ENCODE data around the gene IGF1R.

Gene IGF1R

DNA sequence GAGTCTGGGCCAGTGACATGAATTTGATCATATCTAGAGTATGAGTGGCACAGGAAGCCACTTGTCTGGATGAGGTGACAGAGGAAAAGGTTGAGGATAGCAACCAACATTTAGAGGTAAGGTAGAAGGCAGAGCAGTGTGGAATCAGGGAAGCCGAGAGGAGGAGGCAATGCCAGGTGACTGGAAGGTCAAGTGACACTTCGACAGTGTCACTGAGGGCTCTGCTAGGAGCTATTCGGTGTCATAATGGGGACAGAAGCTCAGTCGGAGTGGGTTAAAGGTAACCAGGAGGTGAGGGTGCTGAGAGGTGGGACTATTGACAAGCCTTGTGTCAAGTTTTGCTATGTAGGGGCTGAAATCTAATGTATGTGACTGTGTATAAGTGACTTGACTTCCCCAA, 56.7 kb downstream of the IGF1R start:
- DNase-seq (ENCODE audit: low spot score): no peak

DNA sequence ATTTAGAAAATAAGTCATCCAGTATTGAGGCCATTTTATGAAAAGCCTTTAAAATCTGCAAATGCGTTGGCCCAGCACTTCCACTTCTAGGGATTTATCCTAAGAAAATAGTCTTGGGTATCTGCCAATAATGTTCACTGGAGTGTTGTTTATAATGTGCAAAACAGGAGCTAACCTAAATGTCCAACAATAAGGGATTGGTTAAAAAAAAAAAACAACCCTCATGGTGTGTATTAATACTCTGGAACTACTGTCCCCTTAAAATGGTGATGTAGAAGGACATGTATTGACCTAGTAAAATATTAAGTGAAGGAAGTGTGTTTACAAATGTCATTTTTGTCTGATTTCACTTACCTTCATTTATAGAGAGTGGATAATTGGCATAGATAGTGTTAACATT, 58.0 kb downstream of the IGF1R start:
- DNase-seq (ENCODE audit: low spot score): no peak

DNA sequence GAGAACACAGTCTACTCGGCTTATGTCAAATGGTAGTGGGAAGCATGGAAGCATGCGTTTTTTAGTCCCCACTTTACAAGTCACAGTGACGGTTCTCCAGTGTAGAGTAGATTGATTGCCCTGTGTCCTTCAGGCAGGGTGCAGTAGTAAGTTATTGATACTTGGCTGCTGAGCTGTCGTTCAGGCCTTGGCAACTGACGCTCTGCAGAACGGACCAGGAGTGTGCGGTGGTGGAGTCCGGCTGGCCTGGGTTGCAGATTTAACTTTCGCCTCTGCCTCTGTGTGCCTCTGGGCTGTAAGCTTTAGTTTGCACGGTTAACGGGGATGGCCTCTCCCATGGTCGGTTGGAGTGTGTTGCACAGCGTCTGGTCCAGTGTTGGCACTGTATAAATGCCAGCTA, 58.6 kb downstream of the IGF1R start:
- DNase-seq (ENCODE audit: low spot score): no peak

DNA sequence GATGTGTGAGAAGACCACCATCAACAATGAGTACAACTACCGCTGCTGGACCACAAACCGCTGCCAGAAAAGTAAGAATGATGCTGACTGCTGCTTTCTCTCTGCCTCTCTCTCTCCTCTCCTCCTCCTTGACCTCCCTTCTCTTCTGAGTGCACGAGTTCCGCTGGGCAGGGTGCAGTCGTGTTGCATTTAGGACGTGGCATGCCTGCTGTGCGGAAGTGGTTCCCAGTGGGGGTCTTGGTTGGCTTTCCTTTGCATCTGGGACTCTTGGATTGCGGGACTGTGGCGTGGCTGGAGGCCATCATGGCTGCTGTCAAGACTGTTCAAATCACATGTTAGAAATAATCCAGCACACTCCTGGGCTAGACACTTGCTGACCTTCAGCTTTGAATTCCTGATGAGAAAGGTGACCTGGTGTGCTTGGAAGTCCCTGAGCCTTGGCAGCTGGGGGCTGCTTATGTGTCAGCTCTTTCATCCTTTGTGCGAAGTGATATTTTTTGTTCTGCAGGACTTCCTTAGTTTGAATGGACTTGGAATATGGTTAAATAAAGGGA, 59.8 kb downstream of the IGF1R start:
- no peak for DNase-seq (ENCODE audit: low spot score)

DNA sequence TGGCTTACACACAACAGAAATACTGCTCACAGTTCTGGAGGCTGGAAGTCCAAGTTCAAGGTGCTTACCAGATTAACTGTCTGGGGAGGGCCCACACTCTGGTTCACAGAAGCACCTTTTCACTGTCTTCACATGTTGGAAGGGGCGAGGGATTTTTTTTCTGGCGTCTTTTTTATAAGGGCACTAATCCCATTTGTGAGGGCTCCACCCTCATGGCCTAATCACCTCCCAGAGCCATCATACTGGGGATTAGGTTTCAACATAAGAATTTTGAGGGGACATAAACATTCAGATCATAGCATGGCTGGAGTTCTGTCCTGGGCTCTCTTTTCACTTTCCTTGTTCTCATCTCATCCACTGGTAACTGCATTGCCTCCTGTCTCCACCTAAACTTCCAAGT, 63.5 kb downstream of the IGF1R start:
- no peak for DNase-seq (ENCODE audit: low spot score)

DNA sequence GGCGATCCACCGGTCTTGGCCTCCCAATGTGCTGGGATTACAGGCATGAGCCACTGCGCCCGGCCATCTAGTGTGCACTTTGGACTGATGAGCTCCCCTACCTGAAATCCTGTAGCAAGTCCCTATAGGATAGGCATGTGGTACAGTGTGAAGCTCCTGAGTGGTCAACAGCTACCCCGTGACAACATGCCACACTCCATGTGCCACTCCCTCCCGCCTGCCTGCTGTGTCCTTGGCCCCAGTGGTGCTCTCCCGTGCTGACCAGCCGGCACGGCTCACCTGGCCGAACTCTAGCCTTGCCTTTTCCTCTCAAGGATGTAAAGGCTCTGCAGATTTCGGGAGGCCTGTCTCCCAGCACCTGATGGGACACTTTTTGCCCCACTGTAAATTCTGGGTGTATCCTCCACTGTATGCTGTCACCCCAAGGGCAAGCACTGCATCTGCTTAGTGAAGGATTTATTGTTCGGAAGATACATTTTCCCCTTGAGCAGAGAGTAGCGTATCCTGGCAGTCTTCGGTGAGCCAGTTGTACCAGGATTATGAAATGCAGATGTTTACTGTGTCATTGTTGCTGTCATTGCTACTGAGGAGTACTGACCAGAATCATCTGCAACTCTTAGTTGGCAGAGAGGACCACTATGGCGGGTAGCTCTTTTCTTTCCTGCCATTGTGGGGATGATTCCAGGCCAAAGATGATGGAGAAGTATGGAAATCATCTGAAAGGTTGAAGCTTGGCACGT, 64.7 kb downstream of the IGF1R start:
- DNase-seq (ENCODE audit: low spot score): no peak

DNA sequence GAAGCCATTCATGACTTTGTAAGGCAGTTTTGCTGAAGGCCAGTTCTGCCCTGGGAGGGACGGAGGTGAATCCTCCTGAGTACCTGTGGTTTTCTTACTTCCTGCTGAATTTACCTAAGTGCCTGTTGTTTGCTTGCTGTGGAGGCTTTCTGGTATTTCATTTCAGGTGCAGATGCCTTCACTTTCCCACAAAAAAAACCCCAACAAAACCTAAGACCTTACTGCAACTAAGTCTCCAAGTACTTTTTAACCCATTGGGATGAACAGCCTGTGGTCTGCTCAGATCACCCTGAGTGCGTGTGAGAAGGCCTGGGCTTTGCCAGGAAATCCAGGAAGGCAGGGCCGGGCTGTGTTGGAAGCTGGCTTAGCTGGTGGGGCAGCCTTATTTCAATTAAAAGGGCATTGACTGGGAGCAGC, 65.3 kb downstream of the IGF1R start:
- no peak for DNase-seq (ENCODE audit: low spot score)

DNA sequence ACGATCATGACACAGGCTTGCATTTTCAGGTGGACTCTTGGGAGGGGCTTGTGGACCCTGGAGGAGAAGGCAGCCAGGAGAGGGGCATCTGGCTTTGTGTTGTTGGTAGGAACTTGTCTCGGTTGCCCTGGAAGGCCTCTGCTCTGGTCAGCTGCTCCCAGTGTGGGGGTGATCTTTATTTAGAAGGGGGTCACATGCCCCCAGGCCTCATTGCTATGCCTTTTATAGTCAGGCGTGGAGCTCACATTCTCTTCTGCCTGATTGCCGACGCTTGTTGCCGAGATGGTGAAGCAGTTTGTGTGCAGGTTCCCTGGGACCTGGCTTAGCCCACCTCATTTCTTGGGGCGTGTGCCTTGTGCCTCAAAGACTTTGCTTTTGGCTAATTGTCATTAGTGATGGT, 66.6 kb downstream of the IGF1R start:
- DNase-seq (ENCODE audit: low spot score): no peak

DNA sequence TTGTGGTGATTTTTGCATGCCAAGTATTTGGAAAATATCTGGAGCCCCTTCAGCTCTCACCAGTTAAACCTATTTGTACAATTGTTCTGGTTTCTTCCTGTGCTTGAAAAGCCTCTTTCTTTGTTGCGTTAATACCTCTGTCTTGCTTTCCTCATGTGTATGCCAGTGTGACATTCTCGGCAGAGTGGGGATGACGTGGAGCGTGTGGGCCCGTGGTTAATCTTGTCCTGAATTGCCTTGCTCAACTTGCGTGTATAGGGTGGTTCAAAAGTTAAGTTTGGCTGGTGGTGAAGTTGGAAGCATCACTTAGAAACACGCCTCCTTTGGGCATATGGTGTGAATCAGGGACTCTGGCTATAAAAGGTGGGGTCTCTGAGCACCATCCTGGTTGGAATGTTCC, 67.1 kb downstream of the IGF1R start:
- DNase-seq (ENCODE audit: low spot score): no peak

DNA sequence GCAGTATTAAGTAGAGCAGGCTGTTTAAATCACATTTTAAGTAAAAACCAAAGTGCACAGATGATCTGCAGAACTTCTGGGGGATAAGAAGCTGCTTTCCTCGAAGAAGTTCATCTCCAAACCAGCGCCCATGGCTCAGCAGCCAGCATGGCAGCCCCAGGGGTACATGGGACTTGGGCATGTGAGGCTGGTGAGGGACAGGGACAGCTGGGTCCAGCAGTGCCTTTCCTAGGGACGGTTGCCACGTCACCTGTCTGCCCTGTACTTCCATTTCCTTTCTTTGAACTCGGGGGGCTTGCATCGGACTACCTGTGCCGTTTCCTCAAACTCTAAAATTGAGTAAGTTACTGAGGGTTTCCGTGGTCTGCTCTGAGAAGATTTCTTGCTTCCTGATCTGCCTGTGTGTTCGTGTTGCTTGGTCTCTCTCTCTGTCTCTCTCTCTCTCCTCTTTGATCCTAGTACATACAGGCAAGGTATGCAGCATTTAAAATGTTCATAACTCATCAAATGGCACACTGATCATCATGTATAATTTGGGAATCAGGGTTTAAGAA, 67.6 kb downstream of the IGF1R start:
- no peak for DNase-seq (ENCODE audit: low spot score)

DNA sequence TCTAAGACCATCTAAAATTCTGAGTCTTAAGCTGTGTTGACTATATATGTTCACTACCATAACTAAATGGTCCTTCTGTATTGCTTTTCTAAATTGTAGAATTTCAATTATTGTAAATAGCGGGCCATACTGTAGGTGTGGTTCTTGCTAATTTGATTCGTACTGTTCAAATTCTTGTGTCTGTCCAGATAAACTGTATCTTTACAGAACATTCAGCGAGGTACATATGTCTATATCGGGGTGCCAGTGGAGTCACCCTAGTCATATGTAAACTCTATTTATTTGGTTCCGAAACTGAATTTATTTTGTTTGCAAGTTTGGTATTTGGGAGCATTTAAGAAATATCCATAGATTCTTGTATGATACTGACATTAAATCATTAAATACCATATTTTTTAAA, 69.0 kb downstream of the IGF1R start:
- DNase-seq (ENCODE audit: low spot score): no peak

DNA sequence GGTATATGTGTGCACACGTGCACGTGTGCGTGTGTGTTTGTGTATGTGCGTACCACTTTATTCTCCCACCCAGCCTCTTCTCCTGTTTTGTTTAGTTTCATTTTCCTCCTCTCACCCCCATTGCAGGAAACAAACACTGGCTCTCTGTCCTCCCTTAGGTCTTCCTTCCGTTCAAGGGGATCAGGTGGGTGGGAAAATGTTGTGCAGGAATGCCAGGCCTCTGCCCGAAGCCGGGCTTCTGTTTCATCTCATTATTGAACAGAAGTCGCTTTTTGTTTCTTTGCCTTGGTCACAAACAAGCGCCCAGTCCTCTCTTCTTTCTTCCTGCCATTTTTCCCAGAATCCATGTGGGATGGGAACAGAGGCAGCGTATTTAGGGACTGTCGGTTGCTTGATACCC, 69.6 kb downstream of the IGF1R start:
- DNase-seq (ENCODE audit: low spot score): no peak

DNA sequence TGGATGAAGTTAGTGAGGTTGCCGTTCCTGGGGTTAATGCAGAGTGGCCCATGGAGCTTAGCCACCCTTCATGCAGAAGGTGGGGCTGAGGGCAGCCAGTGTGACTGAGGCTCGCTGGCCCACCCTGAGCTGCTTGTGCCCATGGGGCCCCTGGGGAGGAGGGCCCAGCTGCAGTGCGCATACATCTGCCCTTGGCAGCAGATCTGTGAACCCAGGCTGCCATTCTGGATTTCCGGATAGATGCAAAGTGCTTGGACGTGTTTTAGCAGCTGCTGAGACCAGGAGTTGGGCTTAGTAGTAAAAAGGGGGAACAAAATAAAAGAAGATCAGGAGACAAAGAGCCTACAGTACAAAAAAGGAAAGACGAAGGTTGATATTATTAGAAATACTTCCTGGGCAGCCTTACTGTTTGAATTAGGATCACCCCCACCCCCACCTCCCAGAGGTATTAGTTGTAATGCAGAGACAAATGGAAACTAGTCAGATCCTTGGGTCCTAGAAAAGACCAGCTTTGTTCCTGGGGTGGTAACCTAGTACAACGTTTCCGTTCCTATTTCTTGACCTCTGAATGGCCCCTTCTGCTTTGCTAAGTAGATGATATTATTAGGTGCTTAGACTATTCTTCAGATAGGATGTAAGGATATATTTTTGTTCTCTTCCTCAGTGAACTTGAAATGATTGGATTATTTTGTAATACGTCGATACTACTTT, 70.2 kb downstream of the IGF1R start:
- DNase-seq (ENCODE audit: low spot score): no peak

DNA sequence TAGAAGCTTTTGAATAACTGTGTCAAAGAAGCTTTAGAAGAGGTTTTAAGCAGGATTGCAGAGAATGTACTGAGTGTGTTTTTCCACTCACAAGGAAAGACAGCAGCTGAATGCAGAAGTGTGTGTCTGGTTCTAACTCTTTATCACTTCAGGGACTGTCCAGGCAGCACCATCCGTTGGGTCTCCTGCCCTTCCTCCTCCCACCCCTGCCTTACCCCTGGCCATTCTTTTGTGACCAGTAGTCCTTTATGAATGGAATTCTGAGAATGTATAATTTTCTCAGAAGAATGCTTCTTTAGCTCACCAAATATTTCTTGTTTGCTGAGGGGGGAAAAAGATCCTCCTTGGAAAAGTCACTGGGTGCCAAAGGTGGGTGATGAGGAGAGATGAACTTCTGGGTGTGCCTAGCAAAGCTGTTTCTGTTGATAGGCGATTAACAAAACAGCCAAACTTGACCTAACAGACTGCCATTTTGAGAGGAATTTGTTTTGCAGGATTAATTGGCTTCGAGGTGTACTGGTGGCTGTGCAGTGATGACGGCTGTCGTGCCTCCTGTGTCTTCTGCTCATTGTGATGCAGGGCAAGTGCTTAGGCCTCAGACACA, 70.9 kb downstream of the IGF1R start:
- no peak for DNase-seq (ENCODE audit: low spot score)

DNA sequence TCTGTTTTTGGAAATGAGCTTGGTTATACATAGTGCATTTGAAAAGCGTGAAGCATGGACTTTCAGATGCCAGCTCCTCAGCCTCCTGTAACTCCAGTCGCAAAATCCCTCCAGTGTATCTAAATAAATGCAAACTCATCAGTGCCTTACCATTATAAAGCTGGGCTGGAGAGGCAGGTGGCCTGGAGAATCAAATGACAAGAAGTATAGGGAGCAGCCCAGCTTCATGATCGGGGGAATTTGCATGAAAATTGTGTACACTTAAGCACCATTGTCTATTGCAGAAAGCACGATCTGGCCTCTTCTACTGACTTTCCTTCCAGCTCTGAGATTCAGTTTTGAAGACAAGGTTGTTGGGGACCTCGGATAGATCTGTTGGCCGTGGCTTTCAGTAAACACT, 71.7 kb downstream of the IGF1R start:
- no peak for DNase-seq (ENCODE audit: low spot score)

DNA sequence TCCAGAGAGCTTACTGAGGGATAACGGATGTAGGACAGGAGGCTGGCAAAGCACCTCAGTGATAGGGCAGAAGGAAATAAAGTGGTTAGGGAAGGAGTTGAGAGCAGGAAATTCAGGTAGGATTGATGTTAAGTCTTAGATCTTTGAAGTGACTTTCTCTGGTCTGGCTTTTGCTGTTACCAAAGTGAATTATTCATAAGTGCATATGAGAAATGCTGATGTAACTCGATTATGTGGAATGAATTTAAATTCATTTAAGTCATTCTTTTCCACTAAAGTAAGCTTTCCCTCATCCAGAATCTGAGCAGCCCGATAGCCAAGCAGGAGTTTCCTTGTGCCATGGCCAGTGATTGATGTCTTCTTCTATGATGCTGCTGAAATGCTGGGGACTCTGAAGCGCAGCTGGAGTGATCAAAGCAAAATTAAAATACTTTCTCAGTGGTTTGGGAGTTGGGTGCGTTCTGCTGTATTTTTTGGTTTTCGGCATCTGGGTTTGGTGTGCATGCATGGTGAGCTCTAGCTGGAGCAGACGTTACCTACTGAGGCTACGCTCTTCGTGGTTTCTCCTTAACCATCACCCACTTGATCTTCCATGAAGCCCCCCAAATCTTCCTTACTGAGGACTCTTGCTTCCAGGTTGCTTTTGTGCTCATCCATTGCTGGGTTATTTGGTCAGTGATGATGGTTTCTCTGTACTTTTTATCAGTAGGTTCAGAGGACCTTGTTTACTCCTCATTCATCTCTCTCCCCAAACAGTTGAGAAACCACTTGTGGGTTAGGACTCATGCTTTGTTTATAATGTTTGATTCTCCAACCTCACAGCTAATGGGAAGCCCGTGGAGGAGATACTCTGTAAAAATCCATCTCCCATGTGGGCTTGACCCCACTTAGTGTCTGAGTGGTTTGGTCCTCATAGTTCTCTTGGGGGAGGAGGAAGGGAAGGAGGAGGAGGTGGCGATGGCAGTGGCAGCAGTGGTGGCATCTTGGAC, 72.5 kb downstream of the IGF1R start:
- DNase-seq (ENCODE audit: low spot score): no peak

DNA sequence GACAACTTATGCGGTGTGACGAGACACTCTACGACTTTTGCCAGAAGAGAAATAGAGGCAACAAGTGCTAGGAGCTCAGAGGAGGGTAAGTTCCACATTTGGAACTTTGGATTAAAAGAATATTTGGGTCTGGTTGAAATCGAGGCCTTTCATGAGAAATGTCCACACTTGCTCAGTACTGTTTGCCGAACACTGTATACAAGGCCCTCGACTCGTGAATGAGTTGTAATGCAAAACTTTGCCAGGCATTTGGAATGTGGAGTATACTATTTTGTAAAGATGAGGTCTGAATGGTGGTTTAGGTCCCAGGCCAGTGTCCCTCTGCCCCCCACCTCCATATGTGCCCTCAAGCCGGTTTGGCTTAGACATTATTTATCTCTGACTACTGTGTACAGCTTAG, 73.9 kb downstream of the IGF1R start:
- DNase-seq (ENCODE audit: low spot score): no peak

DNA sequence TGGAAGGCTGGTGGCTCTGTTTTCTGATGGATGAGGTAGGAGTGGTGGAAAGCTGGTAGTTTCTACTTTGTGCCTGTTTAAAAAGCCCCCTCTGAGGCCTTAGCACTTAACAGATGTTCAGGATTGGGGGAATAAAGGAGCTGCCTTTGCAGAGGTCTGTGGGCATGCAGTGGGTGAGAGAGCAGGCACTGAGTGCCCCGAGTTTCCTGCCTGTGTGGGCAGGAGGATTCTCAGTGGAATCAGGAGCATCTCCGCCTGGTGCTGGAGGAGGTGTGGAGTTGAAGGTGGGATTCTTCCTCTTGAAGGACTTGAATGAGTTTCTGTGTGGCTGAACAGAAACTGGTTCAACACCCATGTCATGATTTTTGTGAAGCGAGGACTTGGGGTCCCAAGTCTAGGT, 74.3 kb downstream of the IGF1R start:
- DNase-seq (ENCODE audit: low spot score): no peak

DNA sequence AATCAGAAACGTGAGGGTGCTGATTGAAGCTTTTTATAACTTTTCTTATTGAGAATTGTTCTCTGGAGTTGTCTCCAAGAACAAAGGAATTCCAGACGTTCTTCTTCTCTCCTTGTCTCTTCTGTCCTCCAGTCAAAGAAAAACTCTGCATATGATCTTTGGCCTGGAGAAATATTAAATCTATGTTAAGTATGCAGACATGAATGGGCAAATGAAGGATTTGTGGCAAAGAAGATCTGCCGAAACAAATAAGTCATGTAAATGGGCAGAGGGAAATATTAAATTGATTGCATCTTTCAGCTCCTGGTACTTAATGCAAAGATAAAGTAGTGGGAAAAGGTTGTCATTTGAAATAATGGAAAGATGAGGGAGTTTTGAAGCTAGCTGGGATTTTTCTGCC, 74.9 kb downstream of the IGF1R start:
- no peak for DNase-seq (ENCODE audit: low spot score)

DNA sequence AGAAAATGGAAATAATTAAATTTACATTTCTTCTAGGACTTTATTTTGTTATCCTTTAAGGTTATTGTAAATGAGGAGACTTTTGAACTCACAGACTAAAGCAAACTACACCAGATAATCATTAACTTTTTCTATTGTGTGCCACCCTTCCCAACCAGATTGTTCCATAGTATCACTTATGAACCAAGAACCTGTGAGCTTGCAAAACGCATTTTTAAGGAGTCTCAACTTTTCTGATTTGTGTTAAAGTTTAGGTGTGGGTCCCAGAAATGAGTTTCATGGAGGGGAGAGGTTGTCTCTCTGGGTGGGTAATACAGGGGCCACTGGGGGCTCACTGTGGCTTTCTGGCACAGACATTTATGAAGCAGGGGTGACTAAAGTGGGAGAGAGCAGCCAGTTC, 75.7 kb downstream of the IGF1R start:
- peak; percentile 41 for DNase-seq (ENCODE audit: low spot score)

DNA sequence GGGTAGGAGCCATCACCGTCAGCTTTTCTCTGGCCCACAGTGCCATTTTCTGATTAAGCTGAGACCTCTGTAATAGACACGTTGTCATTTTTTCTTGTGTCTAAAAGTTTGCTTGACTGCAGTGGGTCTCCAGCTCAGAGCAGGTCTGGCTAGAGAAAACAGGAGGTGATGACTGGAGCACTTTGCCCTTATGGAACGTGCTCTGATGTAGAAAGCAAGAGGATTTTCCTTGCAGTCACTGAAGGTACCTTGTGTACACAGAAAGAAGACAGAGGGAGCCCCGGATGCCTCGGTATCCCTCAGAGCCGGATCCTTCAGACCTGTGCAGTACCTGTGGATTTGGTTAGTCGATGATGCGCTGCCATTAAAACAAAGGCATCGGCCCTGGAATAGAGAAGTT, 76.2 kb downstream of the IGF1R start:
- no peak for DNase-seq (ENCODE audit: low spot score)

DNA sequence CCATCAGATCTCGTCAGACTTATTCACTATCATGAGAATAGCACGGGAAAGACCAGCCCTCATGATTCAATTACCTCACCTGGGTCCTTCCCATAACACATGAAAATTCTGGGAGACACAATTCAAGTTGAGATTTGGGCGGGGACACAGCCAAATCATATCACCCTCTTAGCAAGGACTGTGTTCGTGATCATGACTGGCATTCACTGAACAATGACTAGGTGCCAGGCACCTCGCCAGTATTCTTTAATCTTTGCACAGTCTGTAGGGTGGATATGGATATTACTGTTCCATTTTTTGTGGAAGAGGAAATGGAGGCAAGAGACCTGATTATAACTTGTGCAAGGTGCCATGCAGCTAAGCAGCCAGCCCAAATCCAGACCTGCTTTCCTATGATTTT, 77.5 kb downstream of the IGF1R start:
- no peak for DNase-seq (ENCODE audit: low spot score)
